Mesendoderm (in vitro differentiated cells): Measurements from ENCODE around the gene TBC1D19.

Experiments
- DNase-seq: peaks from one replicate; pipeline ENCODE4 v3.0.0; 2013
- H2AK5ac ChIP-seq: 2 replicates; pipeline ENCODE4 v1.6.1; 2013; ENCODE audit warnings: low read length, inconsistent platforms
- H2BK120ac ChIP-seq: 2 replicates; pipeline ENCODE4 v1.6.1; 2013; ENCODE audit warnings: low read depth, mild to moderate bottlenecking, low read length, moderate library complexity, mixed read lengths
- H2BK15ac ChIP-seq: replicated peaks from 2 replicates; pipeline ENCODE4 v1.6.1; 2013; ENCODE audit warnings: low read depth, mild to moderate bottlenecking, moderate library complexity
- H2BK5ac ChIP-seq: 2 replicates; pipeline ENCODE4 v1.6.1; 2013; ENCODE audit warnings: low read length, inconsistent platforms
- H3K18ac ChIP-seq: 2 replicates; pipeline ENCODE4 v1.6.1; 2013; ENCODE audit warnings: mild to moderate bottlenecking, low read length, mixed read lengths
- H3K23ac ChIP-seq: one replicate; pipeline ENCODE4 v1.6.1; 2013; ENCODE audit warnings: low read length
- H3K27ac ChIP-seq: 2 replicates; pipeline ENCODE4 v1.5.1; 2013; ENCODE audit warnings: low read depth, mild to moderate bottlenecking, inconsistent platforms, low read length, moderate library complexity
- H3K27me3 ChIP-seq: 2 replicates; pipeline ENCODE4 v1.6.1; 2013; ENCODE audit warnings: low read length, control low read depth, mild to moderate bottlenecking, inconsistent platforms; ENCODE audit not compliant: insufficient read depth, poor library complexity
- H3K36me3 ChIP-seq: 2 replicates; pipeline ENCODE4 v1.6.1; 2013; ENCODE audit warnings: low read length, inconsistent platforms; ENCODE audit not compliant: control insufficient read depth, insufficient read depth
- H3K4ac ChIP-seq: one replicate; pipeline ENCODE4 v1.6.1; 2013; ENCODE audit warnings: low read depth, mild to moderate bottlenecking, low read length, moderate library complexity
- H3K4me1 ChIP-seq: 2 replicates; pipeline ENCODE4 v1.6.1; 2013; ENCODE audit warnings: low read depth, low read length, inconsistent platforms; ENCODE audit not compliant: control insufficient read depth
- H3K4me2 ChIP-seq: 2 replicates; pipeline ENCODE4 v1.6.1; 2013; ENCODE audit warnings: low read length
- H3K4me3 ChIP-seq: 2 replicates; pipeline ENCODE4 v1.5.1; 2013; ENCODE audit warnings: mild to moderate bottlenecking, low read length
- H3K56ac ChIP-seq: one replicate; pipeline ENCODE4 v1.6.1; 2013; ENCODE audit warnings: low read length
- H3K79me1 ChIP-seq: 2 replicates; pipeline ENCODE4 v1.6.1; 2013; ENCODE audit warnings: low read length, inconsistent platforms
- H3K79me2 ChIP-seq: 2 replicates; pipeline ENCODE4 v1.6.1; 2013; ENCODE audit warnings: mild to moderate bottlenecking, low read length; ENCODE audit not compliant: control insufficient read depth, insufficient read depth
- H3K9ac ChIP-seq: 2 replicates; pipeline ENCODE4 v1.6.1; 2013; ENCODE audit warnings: low read length, inconsistent platforms
- H4K5ac ChIP-seq: one replicate; pipeline ENCODE4 v1.6.1; 2013; ENCODE audit warnings: low read length
- H4K8ac ChIP-seq: one replicate; pipeline ENCODE4 v1.6.1; 2013; ENCODE audit warnings: low read depth, mild to moderate bottlenecking, control low read depth, low read length, moderate library complexity
- WGBS: extraction: QIAGEN DNeasy Blood & Tissue Kit; methylation state at CpG from one replicate; pipeline ENCODE4 v1.1.7; 2013; ENCODE audit warnings: low lambda C conversion rate, missing lambda C conversion rate; ENCODE audit not compliant: insufficient coverage; ENCODE audit errors: extremely low coverage; 5-methylcytosine and 5-hydroxymethylcytosine counted together

The TBC1D19 gene

DNA sequence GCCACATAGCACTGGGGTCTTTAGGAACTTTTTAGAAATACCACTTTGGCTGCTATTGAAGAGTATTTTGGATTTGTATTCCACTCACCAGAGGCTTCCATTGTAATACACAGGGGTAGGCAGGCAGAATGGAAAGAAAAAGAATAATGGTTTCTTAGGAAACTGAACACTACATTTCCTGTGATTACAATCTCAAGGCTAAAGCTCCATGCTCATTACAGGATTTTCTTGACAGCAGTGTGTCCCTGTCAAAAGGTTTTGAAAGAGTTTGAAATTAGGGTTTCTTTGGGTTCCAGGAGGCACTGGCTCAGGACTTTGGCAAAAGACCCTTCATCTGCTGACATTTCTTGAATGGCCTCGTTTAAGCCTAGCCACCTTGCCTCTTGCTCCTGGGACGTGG, 201.9 kb downstream of the TBC1D19 start:
- no peaks in the 10 kb centered on the region for H3K79me2 ChIP-seq
- no peak overlapping the region for H3K56ac ChIP-seq
- H2BK120ac ChIP-seq: no peak overlapping the region
- no peak overlapping the region for H3K4ac ChIP-seq
- H3K9ac ChIP-seq: no peak overlapping the region
- H2AK5ac ChIP-seq: no peak overlapping the region
- no peak overlapping the region for H3K4me2 ChIP-seq
- no peak overlapping the region for H3K18ac ChIP-seq
- H2BK15ac ChIP-seq: no peak overlapping the region
- no peak for DNase-seq
- no peak overlapping the region for H4K8ac ChIP-seq
- no peaks in the 10 kb centered on the region for H3K36me3 ChIP-seq
- no peaks in the 10 kb centered on the region for H3K27me3 ChIP-seq
- H4K5ac ChIP-seq: no peak overlapping the region
- no peak overlapping the region for H3K4me3 ChIP-seq
- H3K79me1 ChIP-seq: no peaks in the 10 kb centered on the region
- H3K27ac ChIP-seq: no peak overlapping the region
- no peak overlapping the region for H3K23ac ChIP-seq
- no peak overlapping the region for H2BK5ac ChIP-seq
- WGBS: no CpG with 5 or more reads among the region's 2 CpGs
- peaks cover 3% of the 10 kb centered on the region for H3K4me1 ChIP-seq

- no peaks in the 10 kb centered on the region for H3K36me3 ChIP-seq
- no peak overlapping the region for H2BK5ac ChIP-seq
- no peak overlapping the region for H4K8ac ChIP-seq
- no peak overlapping the region for H3K9ac ChIP-seq
- H4K5ac ChIP-seq: no peak overlapping the region
- H3K27me3 ChIP-seq: no peaks in the 10 kb centered on the region
- H3K23ac ChIP-seq: no peak overlapping the region
- peaks cover 3% of the 10 kb centered on the region for H3K4me1 ChIP-seq
- H3K4ac ChIP-seq: no peak overlapping the region
- no peak overlapping the region for H3K18ac ChIP-seq
- H3K4me2 ChIP-seq: no peak overlapping the region
- no peaks in the 10 kb centered on the region for H3K79me2 ChIP-seq
- no peak for DNase-seq
- no CpG with 5 or more reads among the region's 3 CpGs for WGBS
- H3K27ac ChIP-seq: no peak overlapping the region
- H2AK5ac ChIP-seq: no peak overlapping the region
- no peak overlapping the region for H2BK120ac ChIP-seq
- H3K56ac ChIP-seq: no peak overlapping the region
- H3K4me3 ChIP-seq: no peak overlapping the region
- no peaks in the 10 kb centered on the region for H3K79me1 ChIP-seq
- no peak overlapping the region for H2BK15ac ChIP-seq
Measured at GRCh38 chr4:26786916-26787315, 203.0 kb downstream of the TBC1D19 start.

GRCh38 chr4:26787461-26788340, 203.8 kb downstream of the TBC1D19 start:
- Histone ChIP-seq H2BK5ac (peak overlapping the region; percentile 9), H3K36me3 (no peaks in the 10 kb centered on the region), H3K4me2 (no peak overlapping the region), H2AK5ac (no peak overlapping the region), H4K5ac (no peak overlapping the region), H3K56ac (peak overlapping the region; percentile 54), H4K8ac (no peak overlapping the region), H2BK15ac (no peak overlapping the region), H3K4me1 (peaks cover 3% of the 10 kb centered on the region), H3K4ac (peak overlapping the region; percentile 72), H2BK120ac (no peak overlapping the region), H3K79me2 (no peaks in the 10 kb centered on the region), H3K9ac (no peak overlapping the region), H3K23ac (no peak overlapping the region), H3K4me3 (no peak overlapping the region), H3K18ac (no peak overlapping the region), H3K27ac (no peak overlapping the region), H3K27me3 (no peaks in the 10 kb centered on the region), H3K79me1 (no peaks in the 10 kb centered on the region)
- WGBS: no CpG with 5 or more reads among the region's 11 CpGs
- peak; percentile 81 for DNase-seq

- no peak overlapping the region for H3K4me3 ChIP-seq
- no peaks in the 10 kb centered on the region for H3K79me1 ChIP-seq
- H2AK5ac ChIP-seq: no peak overlapping the region
- H3K4me1 ChIP-seq: peaks cover 3% of the 10 kb centered on the region
- no peak overlapping the region for H2BK120ac ChIP-seq
- no peak overlapping the region for H3K4ac ChIP-seq
- H4K5ac ChIP-seq: peak overlapping the region; percentile 26
- no peaks in the 10 kb centered on the region for H3K79me2 ChIP-seq
- peak overlapping the region; percentile 44 for H3K56ac ChIP-seq
- no CpG with 5 or more reads among the region's 1 CpG for WGBS
- no peak overlapping the region for H2BK5ac ChIP-seq
- H3K9ac ChIP-seq: no peak overlapping the region
- no peaks in the 10 kb centered on the region for H3K36me3 ChIP-seq
- H3K4me2 ChIP-seq: no peak overlapping the region
- no peak overlapping the region for H3K23ac ChIP-seq
- H3K27ac ChIP-seq: no peak overlapping the region
- H4K8ac ChIP-seq: no peak overlapping the region
- H2BK15ac ChIP-seq: no peak overlapping the region
- DNase-seq: no peak
- H3K27me3 ChIP-seq: no peaks in the 10 kb centered on the region
- no peak overlapping the region for H3K18ac ChIP-seq
Measured at GRCh38 chr4:26788341-26788733, 204.5 kb downstream of the TBC1D19 start.

GRCh38 chr4:26789208-26789607, 205.3 kb downstream of the TBC1D19 start:
- Histone ChIP-seq H3K18ac (no peak overlapping the region), H3K23ac (no peak overlapping the region), H3K27ac (no peak overlapping the region), H3K79me2 (no peaks in the 10 kb centered on the region), H2BK120ac (no peak overlapping the region), H3K27me3 (no peaks in the 10 kb centered on the region), H3K4me3 (no peak overlapping the region), H4K8ac (no peak overlapping the region), H3K4me1 (peaks cover 3% of the 10 kb centered on the region), H3K36me3 (no peaks in the 10 kb centered on the region), H2BK15ac (no peak overlapping the region), H3K56ac (no peak overlapping the region), H3K9ac (no peak overlapping the region), H3K4ac (no peak overlapping the region), H3K79me1 (no peaks in the 10 kb centered on the region), H2BK5ac (no peak overlapping the region), H2AK5ac (no peak overlapping the region), H3K4me2 (no peak overlapping the region), H4K5ac (no peak overlapping the region)
- no peak for DNase-seq

DNA sequence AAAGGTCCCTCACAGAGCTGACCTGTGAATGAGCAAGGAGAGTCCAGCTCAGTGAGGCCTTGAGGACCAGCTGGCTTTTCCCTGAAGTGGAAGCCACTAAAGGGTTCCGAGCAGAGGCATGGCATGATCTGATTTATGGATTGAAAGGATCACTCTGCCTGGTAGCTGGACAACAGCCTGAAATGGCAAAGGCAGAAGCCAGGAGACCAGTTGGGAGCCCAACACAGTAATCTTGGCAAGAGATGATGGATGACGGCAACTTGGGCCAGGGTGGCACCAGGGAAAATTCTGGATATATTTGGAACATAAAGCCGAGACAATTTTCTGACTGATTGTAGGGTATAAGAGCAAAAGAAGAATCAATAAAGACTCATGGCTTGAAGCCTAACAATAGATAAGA, 207.5 kb downstream of the TBC1D19 start:
- no peak overlapping the region for H3K56ac ChIP-seq
- no peak overlapping the region for H2BK15ac ChIP-seq
- H2BK120ac ChIP-seq: no peak overlapping the region
- no peaks in the 10 kb centered on the region for H3K79me2 ChIP-seq
- H4K5ac ChIP-seq: no peak overlapping the region
- H3K4me1 ChIP-seq: peaks cover 3% of the 10 kb centered on the region
- no peak overlapping the region for H4K8ac ChIP-seq
- H2BK5ac ChIP-seq: no peak overlapping the region
- H3K23ac ChIP-seq: no peak overlapping the region
- no CpG with 5 or more reads among the region's 3 CpGs for WGBS
- H3K4me3 ChIP-seq: no peak overlapping the region
- no peak overlapping the region for H3K4me2 ChIP-seq
- no peak overlapping the region for H2AK5ac ChIP-seq
- H3K36me3 ChIP-seq: no peaks in the 10 kb centered on the region
- H3K27ac ChIP-seq: no peak overlapping the region
- H3K18ac ChIP-seq: no peak overlapping the region
- no peaks in the 10 kb centered on the region for H3K27me3 ChIP-seq
- H3K4ac ChIP-seq: no peak overlapping the region
- DNase-seq: no peak
- H3K79me1 ChIP-seq: no peaks in the 10 kb centered on the region
- H3K9ac ChIP-seq: no peak overlapping the region
